M059J (cell line): ENCODE measurements around the gene LDLRAD4. TPM values are rescaled to one million over a fixed set of nuclear protein-coding genes. Genes with fewer than 3 reads are reported as not detected.

Source experiments
- DNase-seq: peaks from one replicate; pipeline ENCODE4 v3.0.0-alpha.2; 2012; ENCODE audit warnings: low read depth
- total RNA-seq: library from RNA; depleted of rRNA; stranded (reverse); fragments of >200 nt; shearing (Covaris generic); gene quantifications from 2 replicates; pipeline ENCODE4 v1.2.3, GENCODE V29; 2014; rRNA removed

Gene LDLRAD4
- 1.4 and 1.9 TPM in 2 replicates for total RNA-seq

DNA sequence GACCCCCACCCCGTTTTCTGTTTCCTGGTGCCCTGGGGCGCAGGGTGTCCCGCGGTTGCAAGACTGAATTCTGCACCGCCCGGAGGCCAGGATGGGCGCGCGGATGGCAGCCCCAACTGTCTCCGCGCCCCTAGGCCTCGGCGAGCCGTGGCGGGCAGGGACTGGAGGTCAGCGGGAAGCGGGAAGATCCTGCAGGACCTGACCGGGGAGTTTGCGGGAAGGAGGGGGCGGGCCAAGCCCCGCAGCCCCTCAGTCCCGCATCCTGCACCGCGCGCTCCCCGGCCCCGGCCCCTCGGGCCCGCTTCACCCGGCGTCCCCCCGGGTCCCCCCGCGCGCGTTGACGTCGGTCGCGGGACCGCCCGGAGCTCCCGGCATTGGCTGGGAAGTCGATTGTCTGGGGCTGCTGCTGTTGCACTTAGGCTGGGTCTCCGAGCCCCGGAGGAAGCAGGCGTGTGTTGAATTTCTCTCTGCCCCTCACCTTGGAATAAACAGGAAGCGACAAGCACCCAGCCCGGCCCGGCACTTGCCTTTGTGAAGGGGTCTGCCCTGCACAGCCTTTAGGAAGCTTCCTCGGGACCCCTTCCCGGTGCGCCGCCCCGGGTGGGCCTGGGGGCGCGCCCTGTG lies at the start of gene LDLRAD4:
LDLRAD4 (plus strand) TSS at position 393 of the 624 bp plus-strand sequence.
- DNase-seq = no peak

- DNase-seq = no peak
These were observed 44.9 kb upstream of the LDLRAD4 start for GRCh38 chr18:13173578-13174145.

DNA sequence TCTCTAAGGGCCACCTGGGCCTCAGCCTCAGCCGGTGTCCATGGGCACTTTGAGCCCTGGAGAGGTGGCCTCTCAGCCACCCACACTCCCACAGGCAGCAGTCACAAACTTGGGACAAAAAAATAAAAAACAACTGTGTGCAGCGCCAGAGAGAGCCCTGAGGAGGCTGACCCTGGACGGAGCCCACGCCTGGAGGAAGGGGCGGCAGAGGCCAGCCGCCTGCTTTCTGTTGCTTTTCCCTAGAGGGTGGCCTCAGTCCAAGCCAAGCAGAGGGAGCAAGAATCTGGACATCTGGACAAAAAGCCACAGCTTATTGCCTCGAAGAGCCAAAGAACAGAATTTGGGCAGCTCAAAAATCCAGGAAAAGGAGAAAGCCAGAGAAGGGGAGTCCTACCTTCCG lies 43.3 kb upstream of the LDLRAD4 start:
- no peak for DNase-seq

DNA sequence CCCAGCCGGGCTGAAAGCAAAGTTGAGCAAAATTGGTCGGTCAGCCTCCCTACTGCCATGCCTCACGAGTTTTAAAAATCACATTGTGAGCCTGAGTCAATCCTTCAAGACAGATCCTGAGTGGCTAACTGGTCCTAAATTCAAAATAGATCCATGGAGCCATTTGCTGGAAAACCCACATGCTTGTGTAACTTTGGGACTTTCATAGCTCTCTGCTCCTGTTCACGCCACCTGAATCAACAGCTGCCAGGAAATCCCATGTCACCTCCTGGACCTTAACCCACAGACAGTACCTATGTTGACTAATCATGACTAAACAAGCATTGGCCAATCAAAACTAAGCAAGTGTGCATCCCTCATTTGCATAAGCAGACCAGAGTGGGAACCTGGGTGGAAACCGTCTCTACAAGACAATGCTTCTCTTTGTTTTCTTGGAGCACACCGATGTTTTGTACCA lies 42.8 kb upstream of the LDLRAD4 start:
- DNase-seq = peak; percentile 17

GRCh38 chr18:13176847-13177246 lies 41.7 kb upstream of the LDLRAD4 start:
- DNase-seq = no peak

DNA sequence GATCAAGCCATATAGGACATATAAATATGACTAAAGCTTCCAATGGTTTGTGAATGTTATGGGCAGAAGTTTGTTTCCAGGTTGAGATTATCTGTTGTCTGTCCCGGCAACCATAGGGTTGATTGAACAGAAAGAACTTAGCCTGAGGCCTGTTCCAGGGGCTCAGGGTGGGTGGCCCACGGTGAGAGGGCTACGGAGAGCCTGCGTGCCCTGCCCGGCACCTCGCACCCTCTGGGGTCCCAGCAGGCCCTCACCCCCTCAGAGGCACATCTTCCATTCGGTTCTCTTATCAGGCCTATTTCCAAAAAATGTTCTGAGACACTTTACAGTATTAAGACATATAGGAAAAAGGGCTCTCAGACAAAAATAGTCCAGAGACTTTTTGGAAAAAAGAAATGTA lies 40.4 kb upstream of the LDLRAD4 start:
- DNase-seq = no peak

GRCh38 chr18:13178976-13179375 lies 39.6 kb upstream of the LDLRAD4 start:
- peak; percentile 81 for DNase-seq

DNA sequence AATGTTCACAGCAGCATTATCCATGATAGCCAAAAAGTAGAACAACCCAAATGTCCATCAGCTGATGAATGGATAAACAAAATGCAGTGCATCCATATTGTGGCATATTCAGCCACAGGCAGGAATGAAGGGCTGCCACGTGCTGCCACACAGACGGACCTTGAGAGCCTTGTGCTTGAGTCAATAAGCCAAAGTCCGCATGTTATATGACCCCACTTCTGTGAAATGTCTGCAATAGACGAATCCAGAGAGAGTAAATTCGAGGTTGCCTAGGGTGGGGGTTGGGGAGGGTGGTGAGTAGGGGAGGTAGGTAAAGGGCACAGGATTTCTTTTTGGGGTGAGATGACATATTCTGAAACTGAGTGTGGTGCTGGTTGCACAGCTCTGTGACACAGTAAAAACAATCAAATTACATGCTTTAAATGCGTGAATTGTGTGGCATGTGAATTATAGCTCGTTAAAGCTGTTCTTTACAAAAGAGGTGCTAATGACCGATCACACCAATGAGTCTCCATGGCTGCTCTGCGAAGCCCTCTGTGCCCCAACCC lies 38.9 kb upstream of the LDLRAD4 start:
- DNase-seq = no peak

DNA sequence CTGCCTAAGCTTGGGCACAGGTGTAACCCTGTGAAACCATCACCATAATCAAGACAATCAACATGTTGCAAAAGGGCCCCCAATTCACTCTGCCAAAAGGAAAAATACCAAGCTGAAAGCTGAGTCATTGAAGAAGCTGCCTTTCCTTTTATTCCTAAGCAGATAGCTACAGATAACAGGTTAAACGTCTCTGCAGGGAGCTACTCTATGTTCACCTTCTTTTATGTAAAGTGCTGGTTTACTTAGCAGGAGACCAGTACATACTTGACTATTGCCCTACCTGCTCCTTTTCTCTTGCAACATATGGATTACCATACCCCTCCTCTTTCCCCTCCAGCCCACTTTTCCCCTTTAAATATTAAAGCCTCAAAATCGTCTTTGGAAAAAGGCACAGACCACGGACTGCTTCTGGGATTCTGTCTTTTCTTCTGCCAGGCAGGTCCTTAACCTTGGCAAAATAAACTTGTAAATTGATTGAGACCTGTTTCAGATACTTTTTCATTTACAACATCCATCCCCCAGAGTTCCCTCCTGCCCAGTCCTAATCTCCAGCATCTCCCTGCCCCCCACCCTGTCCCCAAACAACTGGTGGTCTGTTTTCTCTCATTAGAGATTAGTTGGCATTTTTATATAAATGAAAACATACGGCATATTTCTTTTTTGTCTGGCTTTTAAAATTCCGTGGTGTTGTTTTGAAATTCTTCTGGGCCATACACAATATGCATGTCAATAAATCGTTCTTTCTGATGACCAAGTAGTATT lies 37.8 kb upstream of the LDLRAD4 start:
- DNase-seq = peak; percentile 8

DNA sequence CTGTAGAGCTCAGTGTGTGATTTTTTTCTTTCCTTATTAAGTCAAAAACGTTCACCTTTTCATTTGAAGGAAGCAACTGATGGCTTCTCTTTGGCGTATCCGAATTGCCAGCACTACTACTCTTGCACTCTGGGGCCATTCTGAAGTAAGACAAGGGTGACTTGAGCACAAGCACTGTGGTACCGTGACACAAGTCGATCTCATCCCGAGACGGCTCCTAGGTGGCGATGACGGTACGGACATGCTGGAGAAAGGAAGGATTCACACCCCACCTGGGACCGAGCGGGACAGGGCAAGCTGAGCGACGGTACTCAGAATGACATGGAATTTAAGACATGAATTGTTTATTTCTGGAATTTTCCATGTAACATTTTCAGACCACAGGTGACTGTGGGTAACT lies 36.8 kb upstream of the LDLRAD4 start:
- DNase-seq = no peak

GRCh38 chr18:13183359-13183758 lies 35.2 kb upstream of the LDLRAD4 start:
- no peak for DNase-seq

GRCh38 chr18:13183790-13184189 lies 34.8 kb upstream of the LDLRAD4 start:
- DNase-seq = no peak

DNA sequence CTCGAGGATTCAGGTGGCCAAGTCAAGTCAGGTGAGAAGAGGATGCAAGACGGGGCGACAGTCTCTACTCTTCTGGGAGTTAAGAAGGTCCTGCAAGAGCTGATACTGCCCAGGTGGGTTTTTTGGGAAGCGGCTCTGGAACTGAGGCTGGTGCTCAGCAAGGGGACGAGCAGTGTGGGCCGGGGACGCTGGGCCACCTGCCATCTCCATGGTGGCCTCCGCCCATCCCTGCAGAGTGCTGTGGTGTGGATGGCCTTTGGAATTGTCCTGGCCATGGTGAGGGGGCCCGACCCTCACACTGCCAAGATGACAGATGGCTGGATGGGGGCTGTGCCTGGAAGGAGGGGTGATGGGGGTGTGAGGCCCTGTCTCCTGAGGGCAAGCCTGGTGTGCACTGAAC lies 34.2 kb upstream of the LDLRAD4 start:
- DNase-seq = no peak

DNA sequence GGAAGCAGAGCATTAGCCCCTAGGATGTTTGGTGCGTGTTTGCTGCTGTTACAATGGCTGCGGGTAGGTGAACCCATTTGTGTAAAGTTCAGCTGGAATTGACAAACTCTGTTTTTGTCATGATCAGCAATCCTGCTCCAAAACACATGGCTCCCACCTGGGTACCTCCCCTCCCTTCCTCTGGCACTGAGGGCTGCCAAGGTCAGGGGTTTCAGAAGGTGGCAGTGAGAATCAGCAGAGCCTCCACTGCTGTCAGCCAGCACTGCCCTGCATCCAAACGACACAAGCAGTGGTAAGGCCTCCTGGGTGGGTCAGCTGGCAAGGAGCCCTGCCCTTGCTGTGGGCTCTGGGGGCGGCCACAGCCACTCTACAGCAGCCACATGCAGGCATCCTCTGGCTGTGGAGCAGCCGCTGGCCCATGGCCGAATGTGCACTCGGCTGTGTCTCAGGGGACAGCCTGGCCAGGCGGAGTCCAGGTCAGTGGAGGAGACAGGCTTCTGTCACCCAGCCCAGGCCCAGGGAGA lies 32.8 kb upstream of the LDLRAD4 start:
- DNase-seq = no peak

DNA sequence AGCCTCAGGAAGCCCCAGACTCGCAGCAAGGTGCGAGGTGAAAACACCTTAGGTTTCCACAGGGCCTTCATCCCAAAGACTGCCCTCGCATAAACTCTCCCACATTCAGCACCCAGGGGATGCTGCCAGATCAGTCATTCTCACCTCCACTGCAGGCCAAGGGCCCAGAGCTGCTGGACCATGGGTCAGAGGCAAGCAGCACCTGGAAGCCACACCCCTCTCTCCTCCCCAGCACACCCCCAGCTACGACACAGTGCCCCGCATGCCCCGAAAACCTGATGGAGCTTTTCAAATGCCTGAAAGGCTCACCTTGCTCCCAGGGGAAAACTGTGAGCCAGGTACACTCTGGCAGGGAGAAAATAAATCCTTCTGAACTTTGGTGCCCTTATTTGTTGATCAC lies 31.9 kb upstream of the LDLRAD4 start:
- DNase-seq = no peak

DNA sequence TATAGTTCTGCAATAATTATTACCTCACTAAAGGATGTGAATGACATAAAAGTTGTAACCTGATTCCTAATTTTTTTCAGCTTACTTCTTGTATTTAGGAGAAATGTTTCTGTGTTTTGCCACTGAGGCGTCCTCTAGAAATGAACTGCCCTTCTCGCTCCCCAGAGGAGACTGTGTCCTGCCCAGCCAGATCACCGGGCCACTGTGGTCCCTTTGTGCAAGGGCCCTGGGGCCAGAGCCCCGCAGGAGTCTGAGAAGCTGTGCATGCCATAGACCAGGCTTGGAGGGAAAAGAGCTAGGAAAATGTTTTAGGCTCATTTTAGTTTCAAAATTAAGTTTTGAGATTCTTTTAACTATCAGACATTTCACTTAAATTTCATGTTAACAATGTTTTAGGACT lies 31.1 kb upstream of the LDLRAD4 start:
- no peak for DNase-seq

DNA sequence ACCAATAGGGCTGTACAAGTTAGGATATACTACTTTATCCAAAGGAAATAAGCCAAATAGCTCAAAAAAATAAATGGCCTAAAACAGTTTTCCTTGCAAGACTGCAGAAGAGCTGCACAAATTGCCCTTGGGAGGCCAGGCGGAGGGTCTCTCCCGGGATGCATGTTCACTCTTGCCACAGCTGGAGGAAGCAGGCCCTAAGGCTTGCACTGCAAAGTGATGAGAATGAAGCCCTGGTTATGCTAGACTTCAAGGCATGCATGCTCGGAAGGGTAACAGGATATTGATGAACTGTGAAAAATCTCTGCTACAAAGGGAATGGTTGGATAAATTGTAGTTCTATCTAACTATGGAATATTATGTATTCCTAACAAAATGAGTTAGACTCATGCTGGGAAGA lies 27.5 kb upstream of the LDLRAD4 start:
- DNase-seq = no peak

- DNase-seq = peak; percentile 22
These were observed 26.8 kb upstream of the LDLRAD4 start for GRCh38 chr18:13191779-13192178.

DNA sequence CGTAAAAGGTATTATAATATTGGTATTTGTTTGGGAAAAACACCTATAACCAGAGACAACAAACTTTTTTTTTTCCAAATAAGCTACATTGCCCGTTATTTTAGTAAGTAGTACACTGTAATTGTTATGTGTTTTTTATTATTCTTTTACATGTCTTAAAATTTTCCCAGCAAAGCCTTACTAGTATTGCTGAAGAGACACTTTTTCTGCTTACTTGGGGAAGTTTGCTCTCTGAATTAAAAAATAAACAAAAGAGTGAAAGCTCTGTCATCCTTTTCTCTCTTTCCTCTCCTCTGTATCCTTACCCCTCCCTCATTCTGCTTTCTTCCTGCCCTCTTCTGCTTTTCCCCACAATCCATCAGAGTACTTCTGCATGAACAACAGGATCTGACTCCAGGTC lies 25.6 kb upstream of the LDLRAD4 start:
- no peak for DNase-seq

- DNase-seq = no peak
These were observed 24.3 kb upstream of the LDLRAD4 start for GRCh38 chr18:13194239-13194638.

- DNase-seq = no peak
These were observed 19.9 kb upstream of the LDLRAD4 start for GRCh38 chr18:13198701-13199100.

DNA sequence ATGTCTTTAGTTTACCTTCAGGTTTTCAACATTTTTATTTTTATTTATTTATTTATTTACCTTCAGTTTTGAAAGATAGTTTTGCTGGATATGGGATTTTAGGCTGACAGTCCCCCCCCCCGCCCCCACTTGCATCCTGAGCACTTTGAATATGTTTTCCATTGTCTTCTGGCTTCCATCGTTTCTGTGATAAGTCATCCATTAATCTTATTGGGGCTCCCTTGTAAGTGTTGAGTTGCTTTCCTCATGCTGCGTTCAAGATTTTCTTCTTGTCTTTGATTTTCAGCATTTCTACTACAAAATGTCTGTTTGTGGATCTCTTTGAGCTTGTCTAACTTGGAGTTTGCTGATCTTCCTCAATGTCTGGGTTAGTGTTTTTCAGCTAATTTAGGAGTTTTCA lies 19.4 kb upstream of the LDLRAD4 start:
- no peak for DNase-seq

- no peak for DNase-seq
These were observed 17.3 kb upstream of the LDLRAD4 start for GRCh38 chr18:13201292-13201691.
